NCI-H524 (cell line): ENCODE results near the gene BMP6.

Experiments used
- DNase-seq, 2 experiments: peaks; one replicate each; lab custom pipeline; 2025; lab: John Stamatoyannopoulos, UW

Gene BMP6

GRCh38 chr6:7747901-7748504 lies 22.1 kb downstream of the BMP6 start:
- no peak for DNase-seq

- DNase-seq: no peak
Observed at GRCh38 chr6:7749478-7749877, 23.6 kb downstream of the BMP6 start.

DNA sequence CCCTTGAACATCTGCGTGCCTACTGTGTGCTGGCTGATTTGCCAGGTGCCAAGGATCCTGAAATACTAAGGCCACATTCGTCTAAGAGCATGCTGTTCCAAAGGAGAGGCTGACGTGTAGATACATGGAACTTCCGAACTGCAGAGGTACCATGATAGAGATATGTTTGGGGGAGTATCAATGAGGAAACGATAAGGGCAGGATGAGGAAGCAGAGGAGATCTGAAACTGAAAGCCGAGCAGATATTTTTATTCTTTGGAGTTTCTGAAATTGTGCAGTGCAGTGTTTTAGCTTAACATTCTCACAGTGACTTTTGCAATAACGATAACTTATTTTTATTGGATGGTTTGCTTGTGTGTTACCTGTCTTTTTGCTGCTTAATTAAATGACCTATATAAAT lies 24.3 kb downstream of the BMP6 start:
- no peak for DNase-seq

GRCh38 chr6:7758456-7758855 lies 32.6 kb downstream of the BMP6 start:
- DNase-seq: no peak

- no peak for DNase-seq
Observed at GRCh38 chr6:7759320-7759719, 33.4 kb downstream of the BMP6 start.

DNA sequence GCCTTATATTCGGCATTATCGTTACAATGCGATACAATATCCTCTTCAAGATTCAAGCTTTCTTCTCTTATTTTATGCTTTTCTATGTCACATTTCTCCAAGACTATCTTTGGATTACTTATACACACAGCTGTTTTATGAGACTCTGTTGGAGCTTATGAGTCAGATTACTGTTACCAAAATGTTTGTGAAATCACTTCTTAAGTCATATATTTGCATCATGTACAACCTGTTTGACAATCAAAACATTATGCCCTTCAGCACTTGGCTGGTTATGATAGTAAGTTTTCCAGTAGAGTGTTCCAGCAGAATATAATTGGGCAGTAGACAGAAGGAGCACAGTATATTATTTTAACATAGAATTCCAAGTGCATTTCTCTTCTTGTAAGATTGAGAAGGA lies 35.2 kb downstream of the BMP6 start:
- DNase-seq: no peak

GRCh38 chr6:7762760-7763159 lies 36.9 kb downstream of the BMP6 start:
- no peak for DNase-seq

DNA sequence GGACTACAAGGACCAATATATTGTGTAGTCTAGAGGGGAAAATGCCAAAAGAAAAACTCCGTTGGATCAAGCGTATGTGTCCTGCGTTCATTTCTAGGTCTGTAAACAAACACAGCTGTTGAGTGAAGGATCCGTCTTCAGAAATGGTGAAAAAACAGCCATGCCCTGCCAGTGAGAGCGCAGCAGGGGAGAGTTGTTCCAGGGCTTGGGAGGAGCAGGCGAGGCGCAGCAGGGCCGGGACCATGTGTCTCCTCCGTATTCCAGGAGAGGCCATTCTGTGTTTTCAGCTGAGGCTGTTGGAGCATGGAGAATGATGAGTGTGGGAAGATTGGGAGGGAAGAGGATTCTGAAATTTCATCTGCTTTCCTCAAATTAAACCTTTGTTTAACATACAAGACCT lies 38.0 kb downstream of the BMP6 start:
- no peak for DNase-seq

- DNase-seq: no peak
Observed at GRCh38 chr6:7765575-7766325, 39.9 kb downstream of the BMP6 start.

DNA sequence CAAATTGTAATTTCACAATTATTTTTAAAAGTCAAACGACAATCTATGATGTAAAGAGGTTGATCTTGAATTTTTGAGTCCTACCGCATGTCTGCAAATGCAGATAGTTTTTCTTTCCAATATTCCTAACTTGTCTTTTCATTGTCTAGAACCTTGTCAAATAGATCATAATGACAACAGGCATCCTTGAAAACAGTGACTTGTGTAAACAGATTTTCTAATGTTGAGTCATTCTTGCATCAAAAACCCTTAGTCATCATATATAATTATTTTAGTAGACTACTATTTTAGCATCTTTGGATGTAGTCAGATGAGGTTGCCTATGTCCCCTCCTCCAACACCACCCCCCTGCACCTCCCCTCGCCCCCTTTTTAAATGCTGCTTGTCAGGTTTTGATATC lies 43.8 kb downstream of the BMP6 start:
- DNase-seq: no peak

GRCh38 chr6:7770111-7770510 lies 44.2 kb downstream of the BMP6 start:
- no peak for DNase-seq

- DNase-seq: no peak
Observed at GRCh38 chr6:7770601-7771000, 44.7 kb downstream of the BMP6 start.

GRCh38 chr6:7773322-7773721 lies 47.4 kb downstream of the BMP6 start:
- DNase-seq: no peak

- DNase-seq: no peak
Observed at GRCh38 chr6:7773914-7774313, 48.0 kb downstream of the BMP6 start.

DNA sequence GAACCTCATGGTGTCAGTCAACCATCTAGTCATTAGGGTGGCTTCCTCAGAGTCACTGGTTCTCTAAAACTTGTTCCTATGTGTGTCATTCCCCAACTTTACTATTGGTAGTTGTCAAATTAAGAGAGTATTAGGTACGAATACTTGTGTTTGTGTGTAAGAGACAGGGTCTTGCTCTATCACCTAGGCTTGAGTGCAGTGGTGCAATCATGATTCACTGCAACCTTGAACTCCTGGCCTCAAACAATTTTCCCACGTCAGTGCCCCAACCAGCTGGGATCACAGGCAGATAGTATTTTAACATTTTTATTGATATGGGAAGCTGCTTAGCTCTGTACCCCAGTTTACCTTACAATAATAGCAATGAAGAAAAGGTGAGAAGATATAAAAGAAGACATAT lies 50.6 kb downstream of the BMP6 start:
- DNase-seq: no peak

DNA sequence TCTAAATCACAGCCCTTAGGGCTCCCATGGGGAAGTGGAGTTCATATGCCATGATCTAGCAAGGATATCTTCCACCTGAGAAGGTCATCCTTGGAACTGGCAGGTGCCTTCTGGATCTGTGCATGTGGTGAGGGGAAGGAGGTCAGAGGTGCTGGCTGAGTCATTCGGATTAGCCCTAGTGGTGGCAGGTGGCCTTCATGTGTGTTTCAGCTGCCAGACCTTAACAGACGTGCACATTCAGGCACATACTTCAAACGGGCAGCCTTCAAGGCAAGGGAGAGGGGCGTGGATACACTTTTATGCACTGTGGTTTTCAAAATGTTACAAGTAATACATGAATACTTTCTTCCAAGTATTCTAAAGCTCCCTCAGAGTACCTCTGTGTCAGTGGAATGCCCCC lies 51.2 kb downstream of the BMP6 start:
- DNase-seq: peak in 1 of 2 experiments; percentile 52

GRCh38 chr6:7781240-7781639 lies 55.3 kb downstream of the BMP6 start:
- DNase-seq: no peak

DNA sequence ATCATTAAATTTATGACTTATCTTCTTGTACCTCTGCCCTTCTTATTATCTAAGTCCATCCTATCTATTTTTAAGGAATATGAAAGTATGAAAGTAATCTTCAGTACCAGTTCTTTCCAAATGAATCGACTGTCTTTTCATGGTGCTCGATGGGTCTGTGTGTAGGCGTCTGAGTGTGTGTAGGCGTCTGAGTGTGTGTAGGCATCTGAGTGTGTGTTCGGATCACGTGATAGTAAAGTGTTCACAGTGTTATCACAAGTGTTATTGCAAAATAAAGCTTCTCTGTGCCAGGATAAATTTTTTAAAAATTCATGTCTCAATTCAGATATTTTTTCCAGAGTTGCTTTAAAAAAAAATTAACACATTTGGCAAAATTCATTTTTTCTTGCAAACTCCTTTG lies 58.3 kb downstream of the BMP6 start:
- no peak for DNase-seq

GRCh38 chr6:7784706-7785105 lies 58.8 kb downstream of the BMP6 start:
- no peak for DNase-seq

DNA sequence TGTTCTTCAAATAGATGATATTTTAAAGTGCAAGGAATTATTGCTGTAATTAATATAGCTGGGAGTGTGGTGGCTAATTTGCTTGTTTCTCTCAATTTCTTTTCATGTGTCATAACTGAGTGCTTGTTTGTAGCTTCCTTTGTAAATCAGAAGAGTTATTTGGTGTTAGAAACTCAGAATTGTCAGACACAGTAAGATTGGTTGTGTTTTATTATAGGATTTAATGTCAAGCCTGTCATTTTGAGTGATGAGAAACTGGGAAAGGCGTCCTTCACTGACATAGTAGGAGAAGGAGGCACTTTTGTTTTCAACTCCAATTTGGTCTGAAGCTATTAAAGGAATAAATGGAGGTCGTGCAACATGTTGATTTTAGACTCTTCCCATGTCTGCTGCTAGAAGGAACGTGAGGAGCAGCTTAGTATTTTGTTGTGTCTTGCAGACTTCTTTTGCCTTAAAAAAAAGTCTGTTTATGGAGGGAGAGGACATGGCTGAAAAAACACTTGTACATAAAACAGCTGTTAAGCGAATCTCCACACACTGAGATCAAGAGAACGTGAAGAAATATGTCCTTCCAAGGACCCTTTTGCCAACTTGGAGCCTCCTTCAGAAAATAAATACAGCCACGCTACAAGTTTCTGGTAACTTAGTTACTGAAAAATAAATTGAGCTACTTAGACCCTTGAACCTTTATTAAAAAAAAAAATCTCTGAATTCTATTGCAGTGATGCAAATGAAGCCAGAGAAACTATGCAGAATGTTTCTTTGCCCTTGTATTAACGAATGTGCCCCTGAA lies 59.5 kb downstream of the BMP6 start:
- DNase-seq: no peak

GRCh38 chr6:7786214-7786661 lies 60.3 kb downstream of the BMP6 start:
- no peak for DNase-seq

GRCh38 chr6:7787137-7787608 lies 61.3 kb downstream of the BMP6 start:
- DNase-seq: no peak

- DNase-seq: no peak
Observed at GRCh38 chr6:7787731-7788130, 61.8 kb downstream of the BMP6 start.
